ENCODE data around the gene SEMA6C. TPM values are rescaled to one million over a fixed set of nuclear protein-coding genes. Genes with fewer than 3 reads are reported as not detected.

The SEMA6C gene
- total RNA-seq, 1 donor from 2014 or later, result 14.9 TPM

DNA sequence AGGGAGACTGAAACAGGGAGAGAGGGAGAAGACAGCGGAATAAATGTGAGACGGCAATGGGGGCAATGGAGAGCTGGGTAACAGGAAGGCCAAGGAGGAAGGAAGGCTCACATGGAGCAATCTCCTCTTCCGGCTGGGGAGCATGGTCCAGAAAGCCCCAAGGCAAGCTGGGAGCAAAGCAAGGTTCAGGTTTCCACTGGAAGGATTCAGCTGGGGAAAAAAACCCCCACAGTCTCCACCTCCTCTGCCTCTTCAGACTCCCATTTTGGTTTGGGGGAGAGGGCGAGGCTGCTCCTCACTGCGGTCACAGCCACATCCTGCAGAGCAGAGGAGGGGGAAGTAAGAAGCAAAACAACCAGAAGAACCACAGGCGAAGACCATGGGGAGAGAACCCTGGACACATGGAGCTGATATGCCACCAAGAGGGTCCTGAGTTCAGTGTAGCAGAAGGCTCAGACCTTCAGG is 10.7 kb upstream of the SEMA6C start:
- no peaks in the 10 kb centered on the region for H3K27me3 Mint-ChIP-seq (ENCODE audit: low read depth)
- no peak overlapping the region for H3K4me3 Mint-ChIP-seq
- peaks cover 27% of the 10 kb centered on the region for H3K36me3 Mint-ChIP-seq
- H3K4me1 Mint-ChIP-seq, result no peaks in the 10 kb centered on the region
- H3K27ac Mint-ChIP-seq, result no peak overlapping the region
- no peak for TF ChIP-seq CTCF (IDR thresholded peaks at IDR 0.05; ENCODE audit: unreplicated experiment)
- no peaks in the 10 kb centered on the region for H3K9me3 Mint-ChIP-seq
- DNase-seq (ENCODE audit: low spot score in 2 of 2, unreplicated experiment in 2 of 2), result no peak

- Mint-ChIP-seq H3K36me3 (peaks cover 21% of the 10 kb centered on the region), H3K27me3 (ENCODE audit: low read depth) (no peaks in the 10 kb centered on the region), H3K4me3 (no peak within 1 kb of the TSS), H3K9me3 (no peaks in the 10 kb centered on the region), H3K4me1 (no peaks in the 10 kb centered on the region), H3K27ac (no peak within 1 kb of the TSS)
- no peak for DNase-seq (ENCODE audit: low spot score in 2 of 2, unreplicated experiment in 2 of 2)
- TF ChIP-seq CTCF (IDR thresholded peaks at IDR 0.05; ENCODE audit: unreplicated experiment), result no peak
Measured at GRCh38 chr1:151156515-151156819, 10.0 kb upstream of the SEMA6C start, which contains the start of gene TNFAIP8L2. Gene TNFAIP8L2 (plus strand): TSS chr1:151156649. CDS start chr1:151158698, 2,049 bp downstream.

DNA sequence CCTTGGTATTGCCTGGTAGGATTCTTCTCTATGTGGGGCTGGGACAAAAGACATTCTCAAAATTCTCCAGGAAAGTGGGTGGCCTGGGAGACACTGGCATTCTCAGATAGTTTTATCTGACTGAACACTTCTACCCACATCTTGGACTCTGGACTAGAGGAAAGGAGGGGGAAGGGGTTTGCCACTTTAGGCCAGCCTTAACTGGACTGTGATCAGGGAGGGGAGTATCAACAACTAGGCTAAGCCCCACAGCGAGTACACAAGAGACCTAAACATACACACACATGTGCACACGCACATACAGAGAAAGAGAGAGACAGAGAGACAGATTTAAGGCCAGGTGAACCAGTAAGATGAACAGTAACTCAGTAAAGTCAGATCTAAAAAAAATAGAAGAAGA is 1.2 kb upstream of the SEMA6C start:
- Mint-ChIP-seq H3K4me3 (peak overlapping the region; percentile 79), H3K27ac (no peak overlapping the region), H3K9me3 (no peaks in the 10 kb centered on the region), H3K4me1 (peaks cover 12% of the 10 kb centered on the region), H3K36me3 (no peaks in the 10 kb centered on the region), H3K27me3 (ENCODE audit: low read depth) (peaks cover 27% of the 10 kb centered on the region)
- no peak for TF ChIP-seq CTCF (IDR thresholded peaks at IDR 0.05; ENCODE audit: unreplicated experiment)
- DNase-seq (ENCODE audit: low spot score in 2 of 2, unreplicated experiment in 2 of 2), result no peak

DNA sequence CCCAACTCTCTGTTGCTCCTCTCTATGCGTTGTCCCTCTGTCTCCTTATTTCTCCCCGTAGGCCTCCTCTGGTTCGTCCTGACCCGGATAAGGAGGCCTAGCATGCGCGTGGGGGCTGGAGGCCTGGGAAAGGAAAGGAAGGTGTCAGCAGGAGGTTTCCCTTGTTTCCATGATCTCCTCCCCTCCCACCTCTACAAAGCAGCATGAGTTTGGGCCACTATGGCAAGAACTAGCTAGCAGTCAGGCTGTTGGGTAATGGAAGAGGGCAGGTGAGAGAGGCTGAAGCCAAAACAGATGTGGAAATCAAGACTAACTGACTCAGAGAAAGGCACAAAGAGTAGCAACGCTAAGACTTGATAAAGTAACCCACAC is 687 bp upstream of the SEMA6C start:
- Mint-ChIP-seq H3K27ac (peak overlapping the region; percentile 63), H3K4me1 (peaks cover 12% of the 10 kb centered on the region), H3K9me3 (no peaks in the 10 kb centered on the region), H3K27me3 (ENCODE audit: low read depth) (peaks cover 27% of the 10 kb centered on the region), H3K36me3 (no peaks in the 10 kb centered on the region), H3K4me3 (peak overlapping the region; percentile 79)
- DNase-seq (ENCODE audit: low spot score in 2 of 2, unreplicated experiment in 2 of 2), result no peak
- no peak for TF ChIP-seq CTCF (IDR thresholded peaks at IDR 0.05; ENCODE audit: unreplicated experiment)

DNA sequence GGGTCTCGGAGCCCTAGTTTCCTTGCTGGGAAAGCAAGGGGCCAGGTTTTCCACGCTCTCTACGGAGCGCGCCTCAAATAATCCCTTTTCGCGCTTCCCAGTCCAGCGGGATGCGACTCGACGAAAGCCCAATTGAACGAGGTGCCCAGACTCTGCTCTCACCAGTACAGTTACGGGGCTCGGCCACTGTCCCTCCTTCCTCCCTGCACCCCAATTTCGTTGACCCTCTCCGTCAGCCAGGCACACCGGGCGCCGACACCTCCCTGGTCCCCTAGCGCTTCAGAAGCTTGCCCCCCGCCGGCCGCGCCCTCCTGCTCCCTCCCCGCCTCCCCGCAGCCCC is 389 bp downstream of the SEMA6C start:
- H3K36me3 Mint-ChIP-seq, result no peaks in the 10 kb centered on the region
- H3K4me1 Mint-ChIP-seq, result peaks cover 12% of the 10 kb centered on the region
- H3K27ac Mint-ChIP-seq, result no peak overlapping the region
- TF ChIP-seq CTCF (IDR thresholded peaks at IDR 0.05; ENCODE audit: unreplicated experiment), result no peak
- H3K27me3 Mint-ChIP-seq (ENCODE audit: low read depth), result peaks cover 27% of the 10 kb centered on the region
- peak overlapping the region; percentile 79 for H3K4me3 Mint-ChIP-seq
- no peaks in the 10 kb centered on the region for H3K9me3 Mint-ChIP-seq
- DNase-seq (ENCODE audit: low spot score in 2 of 2, unreplicated experiment in 2 of 2), result peak in 1 of 2 experiments; percentile 39

Measured in mesothelial cell of epicardium (in vitro differentiated cells).